SK-N-MC (cell line): ENCODE results near the gene BCAS3.

Source experiments
- EZH2 ChIP-seq: fragments of 200-600 bp; sonication (generic); IDR thresholded peaks from one replicate; pipeline ENCODE4 v1.6.1; 2017; ENCODE audit warnings: antibody characterized with exemption
- FOXP2 ChIP-seq: optimal IDR thresholded peaks from 2 replicates; pipeline ENCODE3; 2011; ENCODE audit warnings: mild to moderate bottlenecking, moderate library complexity; ENCODE audit not compliant: insufficient read depth; ENCODE audit errors: extremely low read length, control extremely low read depth
- POLR2AphosphoS5 ChIP-seq: IDR thresholded peaks from 2 replicates; pipeline ENCODE4 v1.6.1; 2012; ENCODE audit warnings: mild to moderate bottlenecking, low read depth, low read length, borderline replicate concordance

DNA sequence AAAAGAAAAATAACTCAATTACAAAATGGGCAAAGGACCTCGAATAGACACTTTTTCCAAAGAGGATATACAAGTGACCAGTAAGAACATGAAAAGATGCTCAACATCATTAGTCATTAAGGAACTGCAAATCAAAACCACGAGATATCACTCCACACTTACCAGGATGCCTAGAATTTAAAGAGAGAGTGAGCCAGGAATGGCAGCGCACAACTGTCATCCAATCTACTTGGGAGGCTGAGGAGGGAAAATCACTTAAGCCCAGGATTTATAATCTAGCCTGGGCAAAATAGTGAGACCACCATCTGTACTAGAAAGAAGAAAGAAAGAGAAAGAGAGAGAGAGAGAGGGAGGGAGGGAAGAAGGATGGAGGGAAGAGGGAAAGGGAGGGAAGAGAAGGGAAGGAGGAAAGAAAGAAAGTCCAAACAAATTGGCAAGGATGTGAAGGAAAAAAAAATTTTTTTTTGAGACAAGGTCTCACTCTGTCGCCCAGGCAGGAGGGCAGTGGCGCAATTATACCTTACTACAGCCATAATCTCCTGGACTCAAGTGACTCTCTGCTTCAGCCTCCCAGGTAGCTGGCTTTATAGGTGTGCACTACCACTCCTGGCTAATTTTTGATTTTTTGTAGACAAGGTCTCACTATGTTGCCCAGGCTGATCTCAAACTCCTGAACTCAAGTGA, 744.6 kb downstream of the BCAS3 start:
- no peak for TF ChIP-seq POLR2AphosphoS5
- TF ChIP-seq EZH2 = no peak
- no peak for TF ChIP-seq FOXP2
